Astrocyte (in vitro differentiated cells and primary cell): ENCODE results near the gene STYK1. TPM values are rescaled to one million over a fixed set of nuclear protein-coding genes. Genes with fewer than 3 reads are reported as not detected.

Experiments used
- DNase-seq: peaks from one replicate; pipeline ENCODE4 v3.0.0-alpha.2; 2010; ENCODE audit warnings: low read depth
- FAIRE-seq: peaks from 2 replicates; lab custom pipeline; 2011; peaks lifted over from hg19 to GRCh38; lab: Jason Lieb, UNC
- H2AFZ ChIP-seq: 2 replicates; pipeline ENCODE4 v1.6.0; 2012; ENCODE audit warnings: low read depth, low read length, inconsistent platforms
- H3K27ac ChIP-seq: 2 replicates; pipeline ENCODE4 v1.5.1; 2011; ENCODE audit warnings: low read depth, low read length, inconsistent platforms
- H3K27me3 ChIP-seq: 2 replicates; pipeline ENCODE4 v1.6.0; 2011; ENCODE audit warnings: low read length, inconsistent platforms; ENCODE audit not compliant: insufficient read depth
- H3K36me3 ChIP-seq: 2 replicates; pipeline ENCODE4 v1.5.1; 2011; ENCODE audit warnings: low read length, inconsistent platforms; ENCODE audit not compliant: insufficient read depth
- H3K4me1 ChIP-seq: 2 replicates; pipeline ENCODE4 v1.5.1; 2011; ENCODE audit warnings: low read length, inconsistent platforms; ENCODE audit not compliant: insufficient read depth
- H3K4me2 ChIP-seq: 2 replicates; pipeline ENCODE4 v1.6.0; 2012; ENCODE audit warnings: low read length, inconsistent platforms
- H3K4me3 ChIP-seq: 2 replicates; pipeline ENCODE4 v1.5.1; 2011; ENCODE audit warnings: low read depth, mild to moderate bottlenecking, low read length, inconsistent platforms; ENCODE audit not compliant: insufficient read depth
- H3K79me2 ChIP-seq: 2 replicates; pipeline ENCODE4 v1.6.0; 2012; ENCODE audit warnings: mild to moderate bottlenecking, low read length, inconsistent platforms; ENCODE audit not compliant: insufficient read depth
- H3K9ac ChIP-seq: 2 replicates; pipeline ENCODE4 v1.6.0; 2012; ENCODE audit warnings: mild to moderate bottlenecking, low read length, inconsistent platforms
- H3K9me3 ChIP-seq: 2 replicates; pipeline ENCODE4 v1.5.1; 2012; ENCODE audit warnings: low read depth, mild to moderate bottlenecking, low read length, inconsistent platforms; ENCODE audit not compliant: insufficient read depth
- H4K20me1 ChIP-seq: 2 replicates; pipeline ENCODE4 v1.6.0; 2012; ENCODE audit warnings: low read length, inconsistent platforms; ENCODE audit not compliant: insufficient read depth
- H3K27ac Mint-ChIP-seq: one replicate; pipeline ENCODE4 v1.8.0; 2021; ENCODE audit warnings: mild to moderate bottlenecking, mixed read lengths; ENCODE audit not compliant: unreplicated experiment
- H3K27me3 Mint-ChIP-seq: one replicate; pipeline ENCODE4 v1.8.0; 2021; ENCODE audit warnings: low read depth, mixed read lengths; ENCODE audit not compliant: unreplicated experiment
- H3K36me3 Mint-ChIP-seq: one replicate; pipeline ENCODE4 v1.8.0; 2021; ENCODE audit warnings: low read depth, mixed read lengths; ENCODE audit not compliant: unreplicated experiment
- H3K4me1 Mint-ChIP-seq: one replicate; pipeline ENCODE4 v1.8.0; 2021; ENCODE audit warnings: low read depth, mixed read lengths; ENCODE audit not compliant: unreplicated experiment
- H3K4me3 Mint-ChIP-seq: one replicate; pipeline ENCODE4 v1.8.0; 2021; ENCODE audit warnings: mild to moderate bottlenecking, moderate library complexity, mixed read lengths; ENCODE audit not compliant: unreplicated experiment
- H3K9me3 Mint-ChIP-seq: one replicate; pipeline ENCODE4 v1.8.0; 2021; ENCODE audit warnings: mild to moderate bottlenecking, mixed read lengths; ENCODE audit not compliant: unreplicated experiment
- EZH2 ChIP-seq: IDR thresholded peaks from 2 replicates; pipeline ENCODE4 v1.6.1; 2012; ENCODE audit warnings: mild to moderate bottlenecking, low read length, inconsistent platforms; ENCODE audit not compliant: insufficient read depth
- total RNA-seq: library from RNA; stranded (reverse); gene quantifications from 2 replicates; pipeline ENCODE4 v1.2.1, GENCODE V29; 2021
- TF ChIP-seq, protein P1 (sequence below): IDR thresholded peaks from 2 replicates; pipeline ENCODE4 v1.5.1; 2011; ENCODE audit warnings: low read depth, mild to moderate bottlenecking, inconsistent platforms, low read length, moderate library complexity; ENCODE audit not compliant: insufficient read depth

The STYK1 gene
- total RNA-seq, 1 donor from 2014 or later: 2.9 TPM

DNA sequence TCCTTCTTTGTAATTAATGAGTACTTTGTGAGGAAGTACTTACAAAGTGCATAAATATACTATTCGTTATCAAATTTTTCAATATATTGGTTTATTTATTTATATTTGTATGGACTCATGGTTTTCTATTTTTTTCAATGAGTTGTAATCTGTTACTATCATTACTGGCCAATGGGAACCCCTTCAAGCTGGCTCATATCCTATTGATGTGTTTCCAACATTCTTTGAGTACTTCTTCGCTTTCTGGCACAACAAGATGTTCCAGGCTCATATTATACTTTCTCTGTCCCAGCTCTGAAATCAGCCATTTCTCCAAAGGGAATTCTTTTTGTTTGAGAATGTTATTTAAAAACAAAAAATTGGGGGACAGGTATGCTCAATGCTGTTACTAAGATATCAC, 31.8 kb upstream of the STYK1 start:
- peak; percentile 52 for DNase-seq
- FAIRE-seq: no peak
- H3K27ac Mint-ChIP-seq: no peak overlapping the region

DNA sequence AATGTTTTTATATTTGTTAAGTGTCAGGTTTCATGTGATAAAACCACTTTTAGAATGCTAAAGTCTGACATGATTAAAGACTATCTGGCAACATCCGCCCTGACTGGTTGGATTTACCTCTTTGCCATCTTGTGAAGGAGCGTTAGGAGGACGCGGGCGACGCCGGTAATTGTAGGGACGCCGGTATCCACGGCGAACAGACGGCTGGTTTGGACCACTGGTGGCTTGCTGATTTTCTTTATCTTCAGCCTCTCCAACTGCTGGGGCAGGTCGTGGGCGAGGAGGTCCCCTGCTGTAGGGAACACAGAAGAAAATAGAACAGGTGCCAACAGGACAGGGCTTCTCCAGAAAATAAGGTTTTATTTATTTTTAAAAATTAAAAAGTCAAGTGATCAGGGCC, 28.0 kb upstream of the STYK1 start:
- no peaks in the 10 kb centered on the region for H3K4me1 ChIP-seq
- H2AFZ ChIP-seq: no peak overlapping the region
- TF ChIP-seq, protein P1, sequence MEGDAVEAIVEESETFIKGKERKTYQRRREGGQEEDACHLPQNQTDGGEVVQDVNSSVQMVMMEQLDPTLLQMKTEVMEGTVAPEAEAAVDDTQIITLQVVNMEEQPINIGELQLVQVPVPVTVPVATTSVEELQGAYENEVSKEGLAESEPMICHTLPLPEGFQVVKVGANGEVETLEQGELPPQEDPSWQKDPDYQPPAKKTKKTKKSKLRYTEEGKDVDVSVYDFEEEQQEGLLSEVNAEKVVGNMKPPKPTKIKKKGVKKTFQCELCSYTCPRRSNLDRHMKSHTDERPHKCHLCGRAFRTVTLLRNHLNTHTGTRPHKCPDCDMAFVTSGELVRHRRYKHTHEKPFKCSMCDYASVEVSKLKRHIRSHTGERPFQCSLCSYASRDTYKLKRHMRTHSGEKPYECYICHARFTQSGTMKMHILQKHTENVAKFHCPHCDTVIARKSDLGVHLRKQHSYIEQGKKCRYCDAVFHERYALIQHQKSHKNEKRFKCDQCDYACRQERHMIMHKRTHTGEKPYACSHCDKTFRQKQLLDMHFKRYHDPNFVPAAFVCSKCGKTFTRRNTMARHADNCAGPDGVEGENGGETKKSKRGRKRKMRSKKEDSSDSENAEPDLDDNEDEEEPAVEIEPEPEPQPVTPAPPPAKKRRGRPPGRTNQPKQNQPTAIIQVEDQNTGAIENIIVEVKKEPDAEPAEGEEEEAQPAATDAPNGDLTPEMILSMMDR: no peak
- no peak for TF ChIP-seq EZH2
- H3K36me3 ChIP-seq: peaks cover 68% of the 10 kb centered on the region
- no peak overlapping the region for H3K9ac ChIP-seq
- H3K36me3 Mint-ChIP-seq: peaks cover 15% of the 10 kb centered on the region
- no peaks in the 10 kb centered on the region for H3K9me3 Mint-ChIP-seq
- H3K4me1 Mint-ChIP-seq: no peaks in the 10 kb centered on the region
- H3K4me3 Mint-ChIP-seq: no peak overlapping the region
- H4K20me1 ChIP-seq: peaks cover 18% of the 10 kb centered on the region
- H3K9me3 ChIP-seq: no peaks in the 10 kb centered on the region
- no peak for FAIRE-seq
- no peaks in the 10 kb centered on the region for H3K27me3 ChIP-seq
- no peaks in the 10 kb centered on the region for H3K27me3 Mint-ChIP-seq
- no peak for DNase-seq
- no peak overlapping the region for H3K27ac ChIP-seq
- H3K4me3 ChIP-seq: no peak overlapping the region
- no peak overlapping the region for H3K27ac Mint-ChIP-seq
- H3K79me2 ChIP-seq: peaks cover 13% of the 10 kb centered on the region
- no peak overlapping the region for H3K4me2 ChIP-seq

More for the DNA sequence above, 31.8 kb upstream of the STYK1 start:
- no peaks in the 10 kb centered on the region for H3K4me1 ChIP-seq
- peaks cover 4% of the 10 kb centered on the region for H3K4me1 Mint-ChIP-seq
- peaks cover 21% of the 10 kb centered on the region for H3K36me3 Mint-ChIP-seq
- no peaks in the 10 kb centered on the region for H3K27me3 Mint-ChIP-seq
- no peak overlapping the region for H3K4me2 ChIP-seq
- H3K36me3 ChIP-seq: peaks cover 68% of the 10 kb centered on the region
- H3K4me3 ChIP-seq: no peak overlapping the region
- H4K20me1 ChIP-seq: peaks cover 50% of the 10 kb centered on the region
- H3K9me3 ChIP-seq: no peaks in the 10 kb centered on the region
- H2AFZ ChIP-seq: no peak overlapping the region
- H3K9me3 Mint-ChIP-seq: no peaks in the 10 kb centered on the region
- no peak overlapping the region for H3K4me3 Mint-ChIP-seq
- TF ChIP-seq EZH2: no peak
- TF ChIP-seq, protein P1: no peak
- no peak overlapping the region for H3K27ac ChIP-seq
- H3K79me2 ChIP-seq: peaks cover 39% of the 10 kb centered on the region
- no peak overlapping the region for H3K9ac ChIP-seq
- no peaks in the 10 kb centered on the region for H3K27me3 ChIP-seq

DNA sequence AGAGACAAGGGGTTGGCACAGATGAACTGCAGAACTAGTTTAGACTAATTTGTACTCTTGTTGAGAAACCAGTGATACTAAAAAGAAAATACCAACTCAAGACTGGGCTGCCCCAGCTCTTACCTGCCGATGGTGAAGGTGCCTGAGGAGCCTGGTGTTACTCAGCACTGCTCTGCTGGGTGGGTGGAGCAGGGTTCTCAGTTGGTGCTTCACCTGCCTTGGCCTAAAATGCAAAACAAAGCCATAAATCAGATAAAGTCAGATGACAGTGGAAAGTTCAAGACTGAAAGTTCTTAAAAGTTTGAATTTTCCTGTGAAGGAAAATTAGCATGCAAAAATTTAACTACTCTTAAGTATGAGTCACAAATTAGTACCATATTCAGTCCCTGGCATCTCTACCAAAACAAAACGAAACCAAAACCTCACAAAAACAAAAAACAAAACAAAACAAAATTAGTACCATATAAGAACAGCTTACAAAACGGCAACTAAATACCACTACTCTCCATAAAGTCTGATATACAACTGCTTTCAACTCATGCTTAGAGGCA, 27.4 kb upstream of the STYK1 start:
- Mint-ChIP-seq H3K36me3 (peaks cover 13% of the 10 kb centered on the region), H3K9me3 (no peaks in the 10 kb centered on the region), H3K27ac (no peak overlapping the region), H3K4me1 (no peaks in the 10 kb centered on the region), H3K27me3 (no peaks in the 10 kb centered on the region), H3K4me3 (no peak overlapping the region)
- Histone ChIP-seq H4K20me1 (peaks cover 15% of the 10 kb centered on the region), H3K4me2 (no peak overlapping the region), H3K4me3 (no peak overlapping the region), H3K36me3 (peaks cover 65% of the 10 kb centered on the region), H3K79me2 (peaks cover 9% of the 10 kb centered on the region), H3K9ac (no peak overlapping the region), H3K4me1 (no peaks in the 10 kb centered on the region), H3K27ac (no peak overlapping the region), H3K27me3 (no peaks in the 10 kb centered on the region), H3K9me3 (no peaks in the 10 kb centered on the region), H2AFZ (no peak overlapping the region)
- DNase-seq (no peak), FAIRE-seq (no peak)
- TF ChIP-seq, protein P1: no peak
- no peak for TF ChIP-seq EZH2
